NCI-H1930 (cell line): ENCODE measurements around the gene ZFR.
A peak's percentile ranks its signal among the peaks of the same experiment; 100 is the strongest.
"Not testable (repeated sequence)": the region's sequence is repeated elsewhere in the genome, so short reads cannot be mapped to it uniquely, and the experiment has no call there.

Experiments
- DNase-seq, 2 experiments: peaks; one replicate each; lab custom pipeline; 2025; lab: John Stamatoyannopoulos, UW

ZFR gene

GRCh38 chr5:32358611-32359010 lies 85.9 kb downstream of the ZFR start:
- no peak for DNase-seq

GRCh38 chr5:32357658-32358057 lies 86.9 kb downstream of the ZFR start:
- DNase-seq = no peak

GRCh38 chr5:32355686-32356085 lies 88.9 kb downstream of the ZFR start:
- no peak for DNase-seq

- DNase-seq = no peak
Observed at GRCh38 chr5:32353420-32353819, 91.1 kb downstream of the ZFR start.

- no peak for DNase-seq
Observed at GRCh38 chr5:32352685-32353084, 91.9 kb downstream of the ZFR start.

- no peak for DNase-seq
Observed at GRCh38 chr5:32346869-32347268, 97.7 kb downstream of the ZFR start.

GRCh38 chr5:32343058-32343672 lies 101.4 kb downstream of the ZFR start:
- DNase-seq = no peak

GRCh38 chr5:32342656-32343055 lies 101.9 kb downstream of the ZFR start:
- DNase-seq = no peak

GRCh38 chr5:32339878-32340277 lies 104.7 kb downstream of the ZFR start:
- DNase-seq = no peak

- peak in 1 of 2 experiments; percentile 67 for DNase-seq
Observed at GRCh38 chr5:32339198-32339597, 105.3 kb downstream of the ZFR start.

GRCh38 chr5:32332966-32333365 lies 111.6 kb downstream of the ZFR start:
- no peak for DNase-seq

GRCh38 chr5:32332361-32332760 lies 112.2 kb downstream of the ZFR start:
- no peak for DNase-seq

GRCh38 chr5:32331935-32332274 lies 112.6 kb downstream of the ZFR start:
- no peak for DNase-seq

GRCh38 chr5:32331217-32331934 lies 113.2 kb downstream of the ZFR start:
- no peak for DNase-seq

GRCh38 chr5:32330126-32330971 lies 114.2 kb downstream of the ZFR start:
- no peak for DNase-seq

GRCh38 chr5:32329395-32329834 lies 115.1 kb downstream of the ZFR start:
- peak in 1 of 2 experiments; percentile 47 for DNase-seq

- DNase-seq = no peak
Observed at GRCh38 chr5:32326216-32326772, 118.2 kb downstream of the ZFR start.

- no peak for DNase-seq
Observed at GRCh38 chr5:32325616-32326015, 118.9 kb downstream of the ZFR start.

- no peak for DNase-seq
Observed at GRCh38 chr5:32325062-32325461, 119.5 kb downstream of the ZFR start.

- DNase-seq = no peak
Observed at GRCh38 chr5:32323741-32324140, 120.8 kb downstream of the ZFR start.

- no peak for DNase-seq
Observed at GRCh38 chr5:32322882-32323281, 121.7 kb downstream of the ZFR start.

GRCh38 chr5:32321787-32322186 lies 122.8 kb downstream of the ZFR start:
- DNase-seq = not testable (repeated sequence)

GRCh38 chr5:32320576-32320975 lies 124.0 kb downstream of the ZFR start:
- no peak for DNase-seq
